ENCODE data around the gene ATF6B. TPM values are rescaled to one million over a fixed set of nuclear protein-coding genes. Genes with fewer than 3 reads are reported as not detected.
A peak's percentile ranks its signal among the peaks of the same experiment; 100 is the strongest.

The ATF6B gene
- polyA plus RNA-seq, 4 donors, result 15.4 to 89.5 (median 45.8) TPM

DNA sequence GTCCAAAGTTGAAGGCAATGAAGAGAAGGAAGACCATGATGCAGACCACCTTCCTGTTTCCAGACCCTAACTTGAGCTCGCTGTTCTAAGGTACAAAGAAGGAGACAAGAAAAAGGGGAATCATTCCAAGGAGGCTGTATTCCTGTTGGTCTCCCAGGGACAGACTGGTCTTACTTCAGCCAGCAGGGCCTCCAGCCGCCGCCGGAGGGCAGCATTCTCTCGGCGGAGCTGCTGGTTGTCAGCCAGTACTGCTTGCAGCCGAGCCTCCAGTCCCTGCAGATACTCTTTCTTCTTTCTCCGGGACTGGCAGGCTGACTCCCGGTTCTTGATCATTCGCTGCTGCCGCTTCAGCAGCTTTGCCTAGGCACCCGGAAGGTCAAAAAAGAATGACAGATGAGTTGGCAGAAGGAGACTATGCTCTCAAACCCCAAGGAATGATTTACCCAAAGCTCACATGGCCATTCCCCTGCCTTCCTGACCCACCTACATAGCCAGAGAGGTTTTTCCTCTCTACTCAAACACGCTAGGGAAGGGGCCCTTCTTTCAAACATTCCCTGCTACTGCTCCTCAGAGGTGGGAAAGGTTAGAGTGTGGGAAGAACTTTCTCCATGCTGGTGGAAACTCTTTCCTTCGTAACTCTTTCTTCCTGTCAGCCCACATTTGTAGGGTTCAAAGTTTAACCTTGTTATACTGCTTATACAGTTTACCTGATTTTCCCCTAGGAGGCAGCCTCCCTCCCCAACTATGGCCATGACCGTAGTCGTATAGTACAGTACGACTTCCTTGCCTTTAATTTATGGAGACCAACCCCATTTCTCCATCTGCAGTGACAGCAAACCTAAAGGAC, 9.0 kb downstream of the ATF6B start:
- Histone ChIP-seq H3K36me3 (ENCODE audit: control insufficient read depth in 3 of 3, insufficient read depth in 2 of 3, low read depth in 1 of 3, low read length in 3 of 3) (peaks cover 12 to 86% (median 21%) of the 10 kb centered on the region in 3 donors), H3K4me1 (ENCODE audit: control insufficient read depth in 3 of 3, insufficient read depth in 2 of 3, low read depth in 1 of 3, low read length in 2 of 3) (peaks cover 0 to 7% (median 0%) of the 10 kb centered on the region in 3 donors), H3K27me3 (ENCODE audit: control insufficient read depth in 3 of 3, insufficient read depth in 3 of 3, low read length in 3 of 3) (no peaks in the 10 kb centered on the region), H3K27ac (ENCODE audit: low read depth in 1 of 3, low read length in 2 of 3) (peak overlapping the region; percentile 50 to 82 (median 80)), H3K4me3 (ENCODE audit: low read depth in 1 of 3, low read length in 3 of 3) (peak overlapping the region in 2 of 3 donors; percentile 8 to 22), H3K9me3 (ENCODE audit: control insufficient read depth in 2 of 2, insufficient read depth in 1 of 2, low read depth in 1 of 2, low read length in 1 of 2) (no peaks in the 10 kb centered on the region)
- WGBS, 3 donors, result 6 to 16% (median 16%) methylated on average over 17 of the region's 17 CpGs
- FAIRE-seq, result no peak
- DNase-seq, result peak; percentile 83 to 93

GRCh38 chr6:32117461-32117860, 10.6 kb downstream of the ATF6B start:
- no peak for DNase-seq
- 90 to 98% (median 91%) methylated on average over 9 of the region's 9 CpGs for WGBS, 3 donors
- FAIRE-seq, result no peak
- no peak overlapping the region for H3K4me3 ChIP-seq (ENCODE audit: low read depth in 1 of 3, low read length in 3 of 3)
- H3K36me3 ChIP-seq (ENCODE audit: control insufficient read depth in 3 of 3, insufficient read depth in 2 of 3, low read depth in 1 of 3, low read length in 3 of 3), result peaks cover 12 to 79% (median 21%) of the 10 kb centered on the region in 3 donors
- H3K9me3 ChIP-seq (ENCODE audit: control insufficient read depth in 2 of 2, insufficient read depth in 1 of 2, low read depth in 1 of 2, low read length in 1 of 2), result no peaks in the 10 kb centered on the region
- peaks cover 0 to 14% (median 0%) of the 10 kb centered on the region in 3 donors for H3K4me1 ChIP-seq (ENCODE audit: control insufficient read depth in 3 of 3, insufficient read depth in 2 of 3, low read depth in 1 of 3, low read length in 2 of 3)
- H3K27ac ChIP-seq (ENCODE audit: low read depth in 1 of 3, low read length in 2 of 3), result no peak overlapping the region
- H3K27me3 ChIP-seq (ENCODE audit: control insufficient read depth in 3 of 3, insufficient read depth in 3 of 3, low read length in 3 of 3), result no peaks in the 10 kb centered on the region

- Histone ChIP-seq H3K36me3 (ENCODE audit: control insufficient read depth in 3 of 3, insufficient read depth in 2 of 3, low read depth in 1 of 3, low read length in 3 of 3) (peaks cover 12 to 72% (median 16%) of the 10 kb centered on the region in 3 donors), H3K27me3 (ENCODE audit: control insufficient read depth in 3 of 3, insufficient read depth in 3 of 3, low read length in 3 of 3) (no peaks in the 10 kb centered on the region), H3K4me1 (ENCODE audit: control insufficient read depth in 3 of 3, insufficient read depth in 2 of 3, low read depth in 1 of 3, low read length in 2 of 3) (peaks cover 0 to 14% (median 0%) of the 10 kb centered on the region in 3 donors), H3K27ac (ENCODE audit: low read depth in 1 of 3, low read length in 2 of 3) (no peak overlapping the region), H3K9me3 (ENCODE audit: control insufficient read depth in 2 of 2, insufficient read depth in 1 of 2, low read depth in 1 of 2, low read length in 1 of 2) (no peaks in the 10 kb centered on the region), H3K4me3 (ENCODE audit: low read depth in 1 of 3, low read length in 3 of 3) (no peak overlapping the region)
- no peak for DNase-seq
- 89 to 95% (median 92%) methylated on average over 7 of the region's 7 CpGs for WGBS, 3 donors
- FAIRE-seq, result no peak
Measured at GRCh38 chr6:32116674-32117073, 11.4 kb downstream of the ATF6B start.

DNA sequence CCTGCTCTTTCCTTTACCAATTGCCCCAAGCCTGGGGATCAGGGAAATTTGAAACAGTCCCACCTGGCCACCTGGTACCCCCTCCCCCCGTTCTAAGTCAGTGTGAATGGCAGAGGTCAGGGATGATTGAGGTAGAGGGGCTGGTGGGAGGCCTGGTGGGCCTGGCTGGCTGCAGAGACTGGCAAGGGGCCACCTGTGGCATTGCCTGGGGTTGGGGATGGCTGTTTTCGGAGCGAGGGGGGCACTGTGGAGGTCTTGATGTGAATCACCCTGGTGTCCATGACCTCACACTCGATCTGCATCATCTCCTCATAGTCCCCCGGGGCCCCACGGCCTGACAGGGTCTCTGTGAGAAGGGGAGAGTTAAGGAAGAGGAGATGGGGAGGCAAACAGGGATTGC, 12.4 kb downstream of the ATF6B start:
- 85 to 91% (median 91%) methylated on average over 6 of the region's 6 CpGs for WGBS, 3 donors
- Histone ChIP-seq H3K27me3 (ENCODE audit: control insufficient read depth in 3 of 3, insufficient read depth in 3 of 3, low read length in 3 of 3) (no peaks in the 10 kb centered on the region), H3K27ac (ENCODE audit: low read depth in 1 of 3, low read length in 2 of 3) (no peak overlapping the region), H3K4me1 (ENCODE audit: control insufficient read depth in 3 of 3, insufficient read depth in 2 of 3, low read depth in 1 of 3, low read length in 2 of 3) (peaks cover 0 to 14% (median 0%) of the 10 kb centered on the region in 3 donors), H3K9me3 (ENCODE audit: control insufficient read depth in 2 of 2, insufficient read depth in 1 of 2, low read depth in 1 of 2, low read length in 1 of 2) (no peaks in the 10 kb centered on the region), H3K4me3 (ENCODE audit: low read depth in 1 of 3, low read length in 3 of 3) (no peak overlapping the region), H3K36me3 (ENCODE audit: control insufficient read depth in 3 of 3, insufficient read depth in 2 of 3, low read depth in 1 of 3, low read length in 3 of 3) (peaks cover 7 to 65% (median 14%) of the 10 kb centered on the region in 3 donors)
- no peak for DNase-seq
- FAIRE-seq, result no peak

GRCh38 chr6:32114796-32115195, 13.2 kb downstream of the ATF6B start:
- peaks cover 5 to 58% (median 11%) of the 10 kb centered on the region in 3 donors for H3K36me3 ChIP-seq (ENCODE audit: control insufficient read depth in 3 of 3, insufficient read depth in 2 of 3, low read depth in 1 of 3, low read length in 3 of 3)
- peaks cover 0 to 13% (median 0%) of the 10 kb centered on the region in 3 donors for H3K4me1 ChIP-seq (ENCODE audit: control insufficient read depth in 3 of 3, insufficient read depth in 2 of 3, low read depth in 1 of 3, low read length in 2 of 3)
- DNase-seq (no peak), FAIRE-seq (no peak)
- no peak overlapping the region for H3K4me3 ChIP-seq (ENCODE audit: low read depth in 1 of 3, low read length in 3 of 3)
- H3K9me3 ChIP-seq (ENCODE audit: control insufficient read depth in 2 of 2, insufficient read depth in 1 of 2, low read depth in 1 of 2, low read length in 1 of 2), result no peaks in the 10 kb centered on the region
- H3K27me3 ChIP-seq (ENCODE audit: control insufficient read depth in 3 of 3, insufficient read depth in 3 of 3, low read length in 3 of 3), result no peaks in the 10 kb centered on the region
- peak overlapping the region in 1 of 3 donors; percentile 55 for H3K27ac ChIP-seq (ENCODE audit: low read depth in 1 of 3, low read length in 2 of 3)
- WGBS, 3 donors, result 72 to 84% (median 82%) methylated on average over 8 of the region's 8 CpGs

GRCh38 chr6:32113386-32114352, 14.4 kb downstream of the ATF6B start:
- peak in 1 of 2 donors; percentile 62 for DNase-seq
- WGBS, 3 donors, result 72 to 74% (median 74%) methylated on average over 9 of the region's 9 CpGs
- no peak overlapping the region for H3K4me3 ChIP-seq (ENCODE audit: low read depth in 1 of 3, low read length in 3 of 3)
- peaks cover 0 to 6% (median 0%) of the 10 kb centered on the region in 3 donors for H3K27me3 ChIP-seq (ENCODE audit: control insufficient read depth in 3 of 3, insufficient read depth in 3 of 3, low read length in 3 of 3)
- peaks cover 0 to 18% (median 3%) of the 10 kb centered on the region in 3 donors for H3K4me1 ChIP-seq (ENCODE audit: control insufficient read depth in 3 of 3, insufficient read depth in 2 of 3, low read depth in 1 of 3, low read length in 2 of 3)
- H3K27ac ChIP-seq (ENCODE audit: low read depth in 1 of 3, low read length in 2 of 3), result peak overlapping the region; percentile 12 to 82 (median 62)
- peaks cover 5 to 55% (median 11%) of the 10 kb centered on the region in 3 donors for H3K36me3 ChIP-seq (ENCODE audit: control insufficient read depth in 3 of 3, insufficient read depth in 2 of 3, low read depth in 1 of 3, low read length in 3 of 3)
- FAIRE-seq, result no peak
- H3K9me3 ChIP-seq (ENCODE audit: control insufficient read depth in 2 of 2, insufficient read depth in 1 of 2, low read depth in 1 of 2, low read length in 1 of 2), result no peaks in the 10 kb centered on the region

DNA sequence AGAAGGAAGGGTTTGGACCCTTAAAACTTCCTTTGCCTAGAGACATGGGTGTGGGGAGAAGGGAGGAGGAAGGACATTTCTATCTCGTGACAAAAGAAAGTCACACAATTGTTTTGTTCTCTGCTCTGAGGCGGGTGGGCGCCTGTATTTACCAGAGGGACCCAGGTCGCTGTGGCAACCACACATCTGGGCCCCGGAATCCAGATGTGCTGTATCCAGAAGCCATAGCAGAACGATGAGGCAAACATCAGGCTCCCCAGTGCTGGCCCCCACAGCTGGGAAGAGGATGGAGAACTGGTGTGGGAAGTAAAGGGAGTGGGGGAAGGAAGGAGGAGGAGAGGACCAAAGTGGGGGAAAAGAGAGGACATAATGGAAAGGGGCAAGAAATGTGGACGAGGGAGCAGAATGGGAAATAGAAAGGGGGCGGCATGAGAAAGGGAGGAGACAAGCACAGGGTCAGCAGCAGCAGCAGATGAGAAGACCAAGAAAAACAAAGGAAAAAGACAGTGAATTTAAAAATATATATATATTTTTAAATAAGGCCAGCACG, 15.5 kb downstream of the ATF6B start:
- no peak overlapping the region for H3K4me3 ChIP-seq (ENCODE audit: low read depth in 1 of 3, low read length in 3 of 3)
- peaks cover 0 to 29% (median 3%) of the 10 kb centered on the region in 3 donors for H3K4me1 ChIP-seq (ENCODE audit: control insufficient read depth in 3 of 3, insufficient read depth in 2 of 3, low read depth in 1 of 3, low read length in 2 of 3)
- no peak for FAIRE-seq
- no peak for DNase-seq
- H3K36me3 ChIP-seq (ENCODE audit: control insufficient read depth in 3 of 3, insufficient read depth in 2 of 3, low read depth in 1 of 3, low read length in 3 of 3), result peaks cover 0 to 45% (median 8%) of the 10 kb centered on the region in 3 donors
- peaks cover 0 to 9% (median 0%) of the 10 kb centered on the region in 3 donors for H3K27me3 ChIP-seq (ENCODE audit: control insufficient read depth in 3 of 3, insufficient read depth in 3 of 3, low read length in 3 of 3)
- H3K27ac ChIP-seq (ENCODE audit: low read depth in 1 of 3, low read length in 2 of 3), result peak overlapping the region in 2 of 3 donors; percentile 62 to 64
- WGBS, 3 donors, result 53 to 72% (median 70%) methylated on average over 9 of the region's 9 CpGs
- no peaks in the 10 kb centered on the region for H3K9me3 ChIP-seq (ENCODE audit: control insufficient read depth in 2 of 2, insufficient read depth in 1 of 2, low read depth in 1 of 2, low read length in 1 of 2)

Measured in small intestine (tissue), 7 donors.